CD8-positive, alpha-beta memory T cell (primary cell): ENCODE measurements around the gene GSK3A. TPM values are rescaled to one million over a fixed set of nuclear protein-coding genes. Genes with fewer than 3 reads are reported as not detected.

Experiments used
- CTCF ChIA-PET: fragments of 350-600 bp; sonication (Branson Sonifier 250); formaldehyde crosslinking; loops from one replicate; lab custom pipeline; 2021; ENCODE audit warnings: antibody characterized with exemption; lab: Charles Lee
- POLR2A ChIA-PET: fragments of 350-600 bp; sonication (Branson Sonifier 250); formaldehyde crosslinking; loops from one replicate; lab custom pipeline; 2021; ENCODE audit warnings: antibody characterized with exemption; lab: Charles Lee
- DNase-seq, 5 donors: peaks; one replicate each; pipeline versions ENCODE4 v3.0.0 to v3.0.0-alpha.2; 2020 to 2022; ENCODE audit warnings: mixed read lengths in 1 of 5
- H3K27ac ChIP-seq: one replicate; pipeline ENCODE4 v1.7.0; 2013; ENCODE audit warnings: low read depth, mild to moderate bottlenecking, low read length, moderate library complexity
- H3K27me3 ChIP-seq: 2 replicates; pipeline ENCODE4 v1.7.0; 2013; ENCODE audit warnings: low read length, mild to moderate bottlenecking; ENCODE audit not compliant: insufficient read depth, poor library complexity, severe bottlenecking
- H3K36me3 ChIP-seq: 2 replicates; pipeline ENCODE4 v1.7.0; 2013; ENCODE audit warnings: mild to moderate bottlenecking, low read length, moderate library complexity; ENCODE audit not compliant: insufficient read depth
- H3K4me1 ChIP-seq: 2 replicates; pipeline ENCODE4 v1.7.0; 2013; ENCODE audit warnings: mild to moderate bottlenecking, low read length, moderate library complexity; ENCODE audit not compliant: insufficient read depth
- H3K4me3 ChIP-seq: 2 replicates; pipeline ENCODE4 v1.7.0; 2013; ENCODE audit warnings: mild to moderate bottlenecking, low read length
- H3K9me3 ChIP-seq: 2 replicates; pipeline ENCODE4 v1.7.0; 2013; ENCODE audit warnings: mild to moderate bottlenecking, low read length
- H3K27ac Mint-ChIP-seq, 8 donors: one replicate each; pipeline ENCODE4 v1.8.0; 2020 to 2021; ENCODE audit warnings: mixed read lengths in 8 of 8, mild to moderate bottlenecking in 6 of 8, inconsistent platforms in 3 of 8, moderate library complexity in 3 of 8
- H3K27me3 Mint-ChIP-seq, 2 donors: one replicate each; pipeline ENCODE4 v1.8.0; 2020 to 2021; ENCODE audit warnings: mixed read lengths in 2 of 2, mild to moderate bottlenecking in 1 of 2, moderate library complexity in 1 of 2
- H3K36me3 Mint-ChIP-seq, 3 donors: one replicate each; pipeline ENCODE4 v1.8.0; 2020 to 2021; ENCODE audit warnings: mixed read lengths in 3 of 3, inconsistent platforms in 1 of 3, mild to moderate bottlenecking in 1 of 3
- H3K4me1 Mint-ChIP-seq, 3 donors: one replicate each; pipeline ENCODE4 v1.8.0; 2020 to 2021; ENCODE audit warnings: mixed read lengths in 3 of 3, inconsistent platforms in 1 of 3, mild to moderate bottlenecking in 1 of 3
- H3K4me3 Mint-ChIP-seq, 7 donors: one replicate each; pipeline ENCODE4 v1.8.0; 2020 to 2021; ENCODE audit warnings: mixed read lengths in 7 of 7, mild to moderate bottlenecking in 6 of 7, moderate library complexity in 4 of 7, inconsistent platforms in 2 of 7
- H3K9me3 Mint-ChIP-seq, 5 donors: one replicate each; pipeline ENCODE4 v1.8.0; 2020 to 2022; ENCODE audit warnings: mixed read lengths in 5 of 5, mild to moderate bottlenecking in 3 of 5, moderate library complexity in 2 of 5, inconsistent platforms in 1 of 5
- polyA plus RNA-seq: library from polyadenylated mRNA; unstranded; fragments of 300-500 nt; fragmentation: Illumina TruSeq; gene quantifications from one replicate; pipeline ENCODE4 v1.2.3, GENCODE V29; 2021
- total RNA-seq, 2 experiments: library from RNA; stranded (reverse); gene quantifications; one replicate each; pipeline ENCODE4 v1.2.3, GENCODE V29; 2021

GSK3A gene
- total and polyA plus RNA-seq, 3 experiments from 2014 or later = 23.8 to 53.5 (median 52.9) TPM

GRCh38 chr19:42232435-42232834 lies 10.0 kb downstream of the GSK3A start:
- H3K36me3 ChIP-seq = peaks cover 33% of the 10 kb centered on the region
- no peaks in the 10 kb centered on the region for H3K27me3 ChIP-seq
- H3K4me3 Mint-ChIP-seq = no peak overlapping the region
- no peak for DNase-seq
- H3K36me3 Mint-ChIP-seq = peaks cover 0 to 86% (median 7%) of the 10 kb centered on the region in 3 donors
- ChIA-PET CTCF (interaction anchor here (0.7 to 0.9 kb wide), 2 partner anchors 10 to 64 kb away, joined by 3 read pairs; partner anchors contain the start of gene GSK3A), POLR2A (no interaction called here)
- peak overlapping the region in 1 of 8 donors; percentile 88 for H3K27ac Mint-ChIP-seq
- no peak overlapping the region for H3K4me3 ChIP-seq
- H3K9me3 Mint-ChIP-seq = no peaks in the 10 kb centered on the region
- peaks cover 12 to 30% (median 27%) of the 10 kb centered on the region in 3 donors for H3K4me1 Mint-ChIP-seq
- H3K27ac ChIP-seq = no peak overlapping the region
- no peaks in the 10 kb centered on the region for H3K27me3 Mint-ChIP-seq
- no peaks in the 10 kb centered on the region for H3K9me3 ChIP-seq
- H3K4me1 ChIP-seq = no peaks in the 10 kb centered on the region

- Histone ChIP-seq H3K36me3 (peaks cover 37% of the 10 kb centered on the region), H3K4me1 (no peaks in the 10 kb centered on the region), H3K4me3 (no peak overlapping the region), H3K27me3 (no peaks in the 10 kb centered on the region), H3K27ac (no peak overlapping the region), H3K9me3 (no peaks in the 10 kb centered on the region)
- H3K36me3 Mint-ChIP-seq = peaks cover 0 to 90% (median 11%) of the 10 kb centered on the region in 3 donors
- ChIA-PET CTCF (interaction anchor here (1.3 to 1.5 kb wide), 2 partner anchors 14 to 23 kb away, joined by 3 read pairs; no protein-coding TSS in a partner anchor), POLR2A (no interaction called here)
- H3K9me3 Mint-ChIP-seq = no peaks in the 10 kb centered on the region
- H3K27me3 Mint-ChIP-seq = no peaks in the 10 kb centered on the region
- H3K4me3 Mint-ChIP-seq = no peak overlapping the region
- DNase-seq = no peak
- H3K27ac Mint-ChIP-seq = peak overlapping the region in 1 of 8 donors; percentile 40
- peaks cover 16 to 31% (median 26%) of the 10 kb centered on the region in 3 donors for H3K4me1 Mint-ChIP-seq
Measured at GRCh38 chr19:42230571-42230970, 11.8 kb downstream of the GSK3A start.

GRCh38 chr19:42229855-42230351 lies 12.5 kb downstream of the GSK3A start:
- CTCF ChIA-PET = interaction anchor here (0.8 to 1.5 kb wide), 3 partner anchors 15 to 49 kb away, joined by 3 read pairs; no protein-coding TSS in a partner anchor
- Mint-ChIP-seq H3K27ac (peak overlapping the region in 6 of 8 donors; percentile 37 to 88 (median 62)), H3K4me3 (no peak overlapping the region), H3K4me1 (peaks cover 13 to 31% (median 26%) of the 10 kb centered on the region in 3 donors), H3K36me3 (peaks cover 1 to 89% (median 12%) of the 10 kb centered on the region in 3 donors), H3K27me3 (no peaks in the 10 kb centered on the region), H3K9me3 (no peaks in the 10 kb centered on the region)
- Histone ChIP-seq H3K9me3 (no peaks in the 10 kb centered on the region), H3K4me3 (no peak overlapping the region), H3K4me1 (no peaks in the 10 kb centered on the region), H3K27ac (no peak overlapping the region), H3K27me3 (no peaks in the 10 kb centered on the region), H3K36me3 (peaks cover 34% of the 10 kb centered on the region)
- no peak for DNase-seq
- POLR2A ChIA-PET = no interaction called here

- H3K36me3 ChIP-seq = peaks cover 35% of the 10 kb centered on the region
- H3K4me1 ChIP-seq = no peaks in the 10 kb centered on the region
- Mint-ChIP-seq H3K4me3 (no peak overlapping the region), H3K36me3 (peaks cover 3 to 91% (median 13%) of the 10 kb centered on the region in 3 donors), H3K4me1 (peaks cover 13 to 31% (median 26%) of the 10 kb centered on the region in 3 donors), H3K27me3 (no peaks in the 10 kb centered on the region), H3K27ac (peak overlapping the region in 6 of 8 donors; percentile 21 to 88 (median 58)), H3K9me3 (no peaks in the 10 kb centered on the region)
- POLR2A ChIA-PET = no interaction called here
- no peak for DNase-seq
- no peak overlapping the region for H3K27ac ChIP-seq
- no peak overlapping the region for H3K4me3 ChIP-seq
- no peaks in the 10 kb centered on the region for H3K9me3 ChIP-seq
- CTCF ChIA-PET = interaction anchor here (0.8 to 1.5 kb wide), 2 partner anchors 22 to 50 kb away, joined by 3 read pairs; no protein-coding TSS in a partner anchor
- no peaks in the 10 kb centered on the region for H3K27me3 ChIP-seq
Measured at GRCh38 chr19:42229301-42229854, 13.0 kb downstream of the GSK3A start.

GRCh38 chr19:42228641-42229040 lies 13.8 kb downstream of the GSK3A start:
- ChIA-PET POLR2A (no interaction called here), CTCF (no interaction called here)
- no peaks in the 10 kb centered on the region for H3K4me1 ChIP-seq
- H3K27me3 Mint-ChIP-seq = no peaks in the 10 kb centered on the region
- peaks cover 38% of the 10 kb centered on the region for H3K36me3 ChIP-seq
- peaks cover 13 to 32% (median 26%) of the 10 kb centered on the region in 3 donors for H3K4me1 Mint-ChIP-seq
- H3K9me3 Mint-ChIP-seq = no peaks in the 10 kb centered on the region
- DNase-seq = no peak
- no peaks in the 10 kb centered on the region for H3K27me3 ChIP-seq
- peaks cover 3 to 87% (median 13%) of the 10 kb centered on the region in 3 donors for H3K36me3 Mint-ChIP-seq
- H3K4me3 Mint-ChIP-seq = no peak overlapping the region
- no peak overlapping the region for H3K27ac ChIP-seq
- H3K4me3 ChIP-seq = no peak overlapping the region
- no peaks in the 10 kb centered on the region for H3K9me3 ChIP-seq
- peak overlapping the region in 3 of 8 donors; percentile 8 to 58 (median 12) for H3K27ac Mint-ChIP-seq

- no peak overlapping the region for H3K4me3 Mint-ChIP-seq
- Histone ChIP-seq H3K4me1 (no peaks in the 10 kb centered on the region), H3K27me3 (no peaks in the 10 kb centered on the region), H3K27ac (no peak overlapping the region), H3K36me3 (peaks cover 31% of the 10 kb centered on the region), H3K9me3 (no peaks in the 10 kb centered on the region), H3K4me3 (no peak overlapping the region)
- H3K27ac Mint-ChIP-seq = peak overlapping the region in 3 of 8 donors; percentile 3 to 47 (median 41)
- no peaks in the 10 kb centered on the region for H3K27me3 Mint-ChIP-seq
- ChIA-PET POLR2A (interaction anchor here (1.0 kb wide), 1 partner anchor 15 kb away, joined by 4 read pairs; the partner anchor contains the start of gene GSK3A), CTCF (interaction anchor here (1.0 kb wide), 1 partner anchor 12 kb away, joined by 3 read pairs; no protein-coding TSS in a partner anchor)
- H3K4me1 Mint-ChIP-seq = peaks cover 18 to 40% (median 35%) of the 10 kb centered on the region in 3 donors
- peaks cover 3 to 77% (median 11%) of the 10 kb centered on the region in 3 donors for H3K36me3 Mint-ChIP-seq
- H3K9me3 Mint-ChIP-seq = no peaks in the 10 kb centered on the region
- DNase-seq = no peak
Measured at GRCh38 chr19:42226886-42227285, 15.5 kb downstream of the GSK3A start.

- Histone ChIP-seq H3K9me3 (no peaks in the 10 kb centered on the region), H3K4me3 (no peak overlapping the region), H3K27ac (no peak overlapping the region), H3K4me1 (peaks cover 6% of the 10 kb centered on the region), H3K36me3 (peaks cover 25% of the 10 kb centered on the region), H3K27me3 (no peaks in the 10 kb centered on the region)
- Mint-ChIP-seq H3K27ac (peak overlapping the region in 2 of 8 donors; percentile 15 to 56), H3K4me3 (no peak overlapping the region), H3K9me3 (no peaks in the 10 kb centered on the region), H3K27me3 (no peaks in the 10 kb centered on the region), H3K36me3 (peaks cover 3 to 66% (median 10%) of the 10 kb centered on the region in 3 donors), H3K4me1 (peaks cover 20 to 44% (median 38%) of the 10 kb centered on the region in 3 donors)
- POLR2A ChIA-PET = interaction anchor here (0.6 to 1.1 kb wide), 3 partner anchors 16 to 473 kb away, joined by 3 to 6 read pairs (median 4); partner anchors contain the start of gene GSK3A
- CTCF ChIA-PET = interaction anchor here (1.0 kb wide), 1 partner anchor 14 kb away, joined by 3 read pairs; no protein-coding TSS in a partner anchor
- no peak for DNase-seq
Measured at GRCh38 chr19:42225718-42226292, 16.6 kb downstream of the GSK3A start.
